ENCODE data around the gene LEF1. TPM values are rescaled to one million over a fixed set of nuclear protein-coding genes. Genes with fewer than 3 reads are reported as not detected.

Gene LEF1
- total RNA-seq, 1 experiment from 2014 or later, result 0.79 TPM

- no peaks in the 10 kb centered on the region for H4K20me1 ChIP-seq (ENCODE audit: insufficient read depth)
- H3K79me2 ChIP-seq (ENCODE audit: insufficient read depth, low read length), result no peaks in the 10 kb centered on the region
- ChIA-PET RAD21 (ENCODE audit: low non-redundant PET in 1 of 2, low total read pairs in 2 of 2, uncharacterized antibody in 2 of 2, unreplicated experiment in 2 of 2) (no interaction called here), CTCF (no interaction called here), POLR2A (no interaction called here)
- H3K4me2 ChIP-seq (ENCODE audit: low read length), result no peak overlapping the region
- ATAC-seq (no peak), DNase-seq (ENCODE audit: low read depth, low spot score) (no peak)
- intact Hi-C loops (cut with micrococcal nuclease), result no loop called here
- H2AFZ ChIP-seq (ENCODE audit: low read depth, low read length, poor library complexity, severe bottlenecking), result no peak overlapping the region
- no peaks in the 10 kb centered on the region for H3K27me3 ChIP-seq (ENCODE audit: insufficient read depth, low read length)
- H3K27ac ChIP-seq (ENCODE audit: low read depth, low read length), result no peak overlapping the region
- no peaks in the 10 kb centered on the region for H3K9me3 ChIP-seq (ENCODE audit: control insufficient read depth in 1 of 2, insufficient read depth in 1 of 2, low read depth in 1 of 2, low read length in 2 of 2)
- no peak for TF ChIP-seq ELF1 (IDR thresholded peaks at IDR 0.05; ENCODE audit: borderline replicate concordance, low read depth)
- no peak for TF ChIP-seq ZFX (IDR thresholded peaks at IDR 0.05)
- TF ChIP-seq EGR1 (IDR thresholded peaks at IDR 0.05; ENCODE audit: low read depth), result no peak
- TF ChIP-seq YY1 (IDR thresholded peaks at IDR 0.05; ENCODE audit: extremely low read depth, insufficient replicate concordance, low read depth, low read length), result no peak
- TF ChIP-seq, protein P1, sequence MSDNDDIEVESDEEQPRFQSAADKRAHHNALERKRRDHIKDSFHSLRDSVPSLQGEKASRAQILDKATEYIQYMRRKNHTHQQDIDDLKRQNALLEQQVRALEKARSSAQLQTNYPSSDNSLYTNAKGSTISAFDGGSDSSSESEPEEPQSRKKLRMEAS (IDR thresholded peaks at IDR 0.05), result no peak
- TF ChIP-seq SP1 (IDR thresholded peaks at IDR 0.05; ENCODE audit: low read depth), result no peak
- TF ChIP-seq POLR2A (IDR thresholded peaks at IDR 0.05; ENCODE audit: borderline replicate concordance, extremely low read depth, insufficient read depth, insufficient read length), result no peak
- no peak for TF ChIP-seq JUND (IDR thresholded peaks at IDR 0.05)
- TF ChIP-seq CEBPB (IDR thresholded peaks at IDR 0.05; ENCODE audit: low read depth), result no peak
- no peak for TF ChIP-seq SIN3A (IDR thresholded peaks at IDR 0.05; ENCODE audit: low read depth)
- TF ChIP-seq CBX3 (IDR thresholded peaks at IDR 0.05; ENCODE audit: low read depth), result no peak
- no peak for TF ChIP-seq ZBTB33 (IDR thresholded peaks at IDR 0.05; ENCODE audit: extremely low read depth, insufficient replicate concordance, low read length)
- TF ChIP-seq CTCF (IDR thresholded peaks at IDR 0.05 in 2 of 3, conservative IDR thresholded peaks at IDR 0.05 in 1 of 3; ENCODE audit: borderline replicate concordance in 1 of 3, insufficient read depth in 1 of 3, low read depth in 2 of 3, low read length in 2 of 3), result no peak
- TF ChIP-seq, protein P2, sequence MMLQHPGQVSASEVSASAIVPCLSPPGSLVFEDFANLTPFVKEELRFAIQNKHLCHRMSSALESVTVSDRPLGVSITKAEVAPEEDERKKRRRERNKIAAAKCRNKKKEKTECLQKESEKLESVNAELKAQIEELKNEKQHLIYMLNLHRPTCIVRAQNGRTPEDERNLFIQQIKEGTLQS (IDR thresholded peaks at IDR 0.05), result no peak
- TF ChIP-seq, protein P3, sequence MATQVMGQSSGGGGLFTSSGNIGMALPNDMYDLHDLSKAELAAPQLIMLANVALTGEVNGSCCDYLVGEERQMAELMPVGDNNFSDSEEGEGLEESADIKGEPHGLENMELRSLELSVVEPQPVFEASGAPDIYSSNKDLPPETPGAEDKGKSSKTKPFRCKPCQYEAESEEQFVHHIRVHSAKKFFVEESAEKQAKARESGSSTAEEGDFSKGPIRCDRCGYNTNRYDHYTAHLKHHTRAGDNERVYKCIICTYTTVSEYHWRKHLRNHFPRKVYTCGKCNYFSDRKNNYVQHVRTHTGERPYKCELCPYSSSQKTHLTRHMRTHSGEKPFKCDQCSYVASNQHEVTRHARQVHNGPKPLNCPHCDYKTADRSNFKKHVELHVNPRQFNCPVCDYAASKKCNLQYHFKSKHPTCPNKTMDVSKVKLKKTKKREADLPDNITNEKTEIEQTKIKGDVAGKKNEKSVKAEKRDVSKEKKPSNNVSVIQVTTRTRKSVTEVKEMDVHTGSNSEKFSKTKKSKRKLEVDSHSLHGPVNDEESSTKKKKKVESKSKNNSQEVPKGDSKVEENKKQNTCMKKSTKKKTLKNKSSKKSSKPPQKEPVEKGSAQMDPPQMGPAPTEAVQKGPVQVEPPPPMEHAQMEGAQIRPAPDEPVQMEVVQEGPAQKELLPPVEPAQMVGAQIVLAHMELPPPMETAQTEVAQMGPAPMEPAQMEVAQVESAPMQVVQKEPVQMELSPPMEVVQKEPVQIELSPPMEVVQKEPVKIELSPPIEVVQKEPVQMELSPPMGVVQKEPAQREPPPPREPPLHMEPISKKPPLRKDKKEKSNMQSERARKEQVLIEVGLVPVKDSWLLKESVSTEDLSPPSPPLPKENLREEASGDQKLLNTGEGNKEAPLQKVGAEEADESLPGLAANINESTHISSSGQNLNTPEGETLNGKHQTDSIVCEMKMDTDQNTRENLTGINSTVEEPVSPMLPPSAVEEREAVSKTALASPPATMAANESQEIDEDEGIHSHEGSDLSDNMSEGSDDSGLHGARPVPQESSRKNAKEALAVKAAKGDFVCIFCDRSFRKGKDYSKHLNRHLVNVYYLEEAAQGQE (IDR thresholded peaks at IDR 0.05; ENCODE audit: low read depth), result no peak
- TF ChIP-seq RAD21 (IDR thresholded peaks at IDR 0.05; ENCODE audit: low read depth), result no peak
- H3K9ac ChIP-seq (ENCODE audit: low read length), result no peak overlapping the region
- BruUV-seq (replicated peaks), result no TSS peak
- H3K36me3 ChIP-seq (ENCODE audit: control insufficient read depth in 1 of 2, insufficient read depth in 2 of 2, low read length in 2 of 2), result no peaks in the 10 kb centered on the region
- no peaks in the 10 kb centered on the region for H3K9me2 ChIP-seq (ENCODE audit: insufficient read depth)
- H3K4me1 ChIP-seq (ENCODE audit: control insufficient read depth in 1 of 2, insufficient read depth in 2 of 2, low read length in 2 of 2), result no peaks in the 10 kb centered on the region
- H3K4me3 ChIP-seq (replicated peaks in 1 of 2; ENCODE audit: low read depth in 1 of 2, low read length in 2 of 2), result no peak overlapping the region
These were observed 22.7 kb upstream of the LEF1 start for GRCh38 chr4:108191269-108191914.
